ENCODE results near the gene CA11. TPM values are rescaled to one million over a fixed set of nuclear protein-coding genes. Genes with fewer than 3 reads are reported as not detected.

The CA11 gene
- total RNA-seq, 1 experiment from 2014 or later, result 12.6 TPM

GRCh38 chr19:48674921-48675824 is 29.2 kb upstream of the CA11 start:
- ATAC-seq, result peak; percentile 95
- ChIA-PET POLR2A (no interaction called here), CTCF (interaction anchor here (0.6 to 0.7 kb wide), 2 partner anchors 29 to 318 kb away, joined by 3 to 4 read pairs; partner anchors contain the start of genes CA11 and GYS1)
- no peak overlapping the region for H3K4me3 ChIP-seq (ENCODE audit: low read depth in 2 of 2, low read length in 2 of 2)
- no peak for DNase-seq (ENCODE audit: low read depth, low spot score)
- H3K27me3 ChIP-seq (ENCODE audit: control insufficient read depth, insufficient read depth, low read length), result no peaks in the 10 kb centered on the region
- in situ Hi-C loops (cut with HindIII; ENCODE audit: low pct_unique_long_range_greater_than_20kb, low sequenced_read_pairs) (no loop called here), intact Hi-C loops (cut with micrococcal nuclease; ENCODE audit: unreplicated experiment) (no loop called here)
- H3K9me3 ChIP-seq (ENCODE audit: control insufficient read depth, insufficient read depth, low read depth, low read length), result no peaks in the 10 kb centered on the region
- no TSS peak for BruUV-seq (replicated peaks)
- TF ChIP-seq SIN3A (IDR thresholded peaks at IDR 0.05; ENCODE audit: borderline replicate concordance, insufficient read depth, low read depth, low read length) (no peak), TCF7L2 (IDR thresholded peaks at IDR 0.05; ENCODE audit: low read depth, low read length) (peak; percentile 53; the same call in 1 of the 2 replicates), POLR2AphosphoS5 (IDR thresholded peaks at IDR 0.05; ENCODE audit: low read depth, low read length) (no peak), CTCF (IDR thresholded peaks at IDR 0.05) (peak; percentile 89)
- TF ChIP-seq, protein P1, sequence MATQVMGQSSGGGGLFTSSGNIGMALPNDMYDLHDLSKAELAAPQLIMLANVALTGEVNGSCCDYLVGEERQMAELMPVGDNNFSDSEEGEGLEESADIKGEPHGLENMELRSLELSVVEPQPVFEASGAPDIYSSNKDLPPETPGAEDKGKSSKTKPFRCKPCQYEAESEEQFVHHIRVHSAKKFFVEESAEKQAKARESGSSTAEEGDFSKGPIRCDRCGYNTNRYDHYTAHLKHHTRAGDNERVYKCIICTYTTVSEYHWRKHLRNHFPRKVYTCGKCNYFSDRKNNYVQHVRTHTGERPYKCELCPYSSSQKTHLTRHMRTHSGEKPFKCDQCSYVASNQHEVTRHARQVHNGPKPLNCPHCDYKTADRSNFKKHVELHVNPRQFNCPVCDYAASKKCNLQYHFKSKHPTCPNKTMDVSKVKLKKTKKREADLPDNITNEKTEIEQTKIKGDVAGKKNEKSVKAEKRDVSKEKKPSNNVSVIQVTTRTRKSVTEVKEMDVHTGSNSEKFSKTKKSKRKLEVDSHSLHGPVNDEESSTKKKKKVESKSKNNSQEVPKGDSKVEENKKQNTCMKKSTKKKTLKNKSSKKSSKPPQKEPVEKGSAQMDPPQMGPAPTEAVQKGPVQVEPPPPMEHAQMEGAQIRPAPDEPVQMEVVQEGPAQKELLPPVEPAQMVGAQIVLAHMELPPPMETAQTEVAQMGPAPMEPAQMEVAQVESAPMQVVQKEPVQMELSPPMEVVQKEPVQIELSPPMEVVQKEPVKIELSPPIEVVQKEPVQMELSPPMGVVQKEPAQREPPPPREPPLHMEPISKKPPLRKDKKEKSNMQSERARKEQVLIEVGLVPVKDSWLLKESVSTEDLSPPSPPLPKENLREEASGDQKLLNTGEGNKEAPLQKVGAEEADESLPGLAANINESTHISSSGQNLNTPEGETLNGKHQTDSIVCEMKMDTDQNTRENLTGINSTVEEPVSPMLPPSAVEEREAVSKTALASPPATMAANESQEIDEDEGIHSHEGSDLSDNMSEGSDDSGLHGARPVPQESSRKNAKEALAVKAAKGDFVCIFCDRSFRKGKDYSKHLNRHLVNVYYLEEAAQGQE (IDR thresholded peaks at IDR 0.05; ENCODE audit: insufficient read depth in 1 of 2, low read depth in 2 of 2, low read length in 1 of 2), result no peak
- no peak overlapping the region for H3K27ac ChIP-seq (ENCODE audit: low read length)
- H3K36me3 ChIP-seq (ENCODE audit: control insufficient read depth, insufficient read depth, low read length), result no peaks in the 10 kb centered on the region
- no peaks in the 10 kb centered on the region for H3K4me1 ChIP-seq (ENCODE audit: control insufficient read depth, insufficient read depth, low read length)

- intact Hi-C loops (cut with micrococcal nuclease; ENCODE audit: unreplicated experiment) (no loop called here), in situ Hi-C loops (cut with HindIII; ENCODE audit: low pct_unique_long_range_greater_than_20kb, low sequenced_read_pairs) (no loop called here)
- ChIA-PET CTCF (interaction anchor here (0.7 kb wide), 1 partner anchor 112 kb away, joined by 5 read pairs; no protein-coding TSS in a partner anchor), POLR2A (no interaction called here)
- no TSS peak for BruUV-seq (replicated peaks)
- Histone ChIP-seq H3K9me3 (ENCODE audit: control insufficient read depth, insufficient read depth, low read depth, low read length) (no peaks in the 10 kb centered on the region), H3K27me3 (ENCODE audit: control insufficient read depth, insufficient read depth, low read length) (no peaks in the 10 kb centered on the region), H3K27ac (ENCODE audit: low read length) (no peak overlapping the region), H3K4me1 (ENCODE audit: control insufficient read depth, insufficient read depth, low read length) (no peaks in the 10 kb centered on the region), H3K4me3 (ENCODE audit: low read depth in 2 of 2, low read length in 2 of 2) (no peak overlapping the region), H3K36me3 (ENCODE audit: control insufficient read depth, insufficient read depth, low read length) (no peaks in the 10 kb centered on the region)
- TF ChIP-seq, protein P1 (IDR thresholded peaks at IDR 0.05; ENCODE audit: insufficient read depth in 1 of 2, low read depth in 2 of 2, low read length in 1 of 2), result no peak
- TF ChIP-seq CTCF (IDR thresholded peaks at IDR 0.05), result no peak
- no peak for TF ChIP-seq SIN3A (IDR thresholded peaks at IDR 0.05; ENCODE audit: borderline replicate concordance, insufficient read depth, low read depth, low read length)
- no peak for TF ChIP-seq TCF7L2 (IDR thresholded peaks at IDR 0.05; ENCODE audit: low read depth, low read length)
- TF ChIP-seq POLR2AphosphoS5 (IDR thresholded peaks at IDR 0.05; ENCODE audit: low read depth, low read length), result no peak
- no peak for DNase-seq (ENCODE audit: low read depth, low spot score)
- ATAC-seq, result no peak
Measured at GRCh38 chr19:48674216-48674809, 28.3 kb upstream of the CA11 start.
